GM12878 (cell line): ENCODE measurements around the gene ACSM5. TPM values are rescaled to one million over a fixed set of nuclear protein-coding genes. Genes with fewer than 3 reads are reported as not detected.
A peak's percentile ranks its signal among the peaks of the same experiment; 100 is the strongest.
"Not testable (repeated sequence)": the region's sequence is repeated elsewhere in the genome, so short reads cannot be mapped to it uniquely, and the experiment has no call there.

ENCODE experiments used
- ATAC-seq: fragments of 200-7000 bp; cut with Tn5 transposase; 3 replicates; pipeline ENCODE4 v1.9.1; 2020; ENCODE audit warnings: mild to moderate bottlenecking, moderate library complexity
- BruUV-seq: library from RNA; stranded (reverse); fragments of 400-500 nt; replicated peaks from 2 replicates; lab custom pipeline; 2021; lab: Mats Ljungman, UMichigan
- CTCF ChIA-PET: fragments of 300-600 bp; sonication (Branson Sonifier 250); formaldehyde crosslinking; extraction: SDS; loops from one replicate; lab custom pipeline; 2021; ENCODE audit warnings: inconsistent platforms; lab: Yijun Ruan, JAX
- POLR2A ChIA-PET: fragments of 350-600 bp; formaldehyde crosslinking; extraction: SDS; loops from one replicate; lab custom pipeline; 2021; ENCODE audit warnings: inconsistent platforms; lab: Charles Lee
- RAD21 ChIA-PET: fragments of 300-600 bp; sonication (Branson Sonifier 250); formaldehyde crosslinking; loops from one replicate; lab custom pipeline; 2023; ENCODE audit warnings: antibody characterized with exemption; ENCODE audit not compliant: unreplicated experiment; lab: Charles Lee
- SMC1A ChIA-PET: fragments of 300-600 bp; sonication (Branson Sonifier 250); formaldehyde crosslinking; loops from one replicate; lab custom pipeline; 2023; ENCODE audit not compliant: unreplicated experiment, uncharacterized antibody; lab: Charles Lee
- DNase-seq: peaks from one replicate; pipeline ENCODE4 v3.0.0-alpha.2; 2011; ENCODE audit warnings: low read depth, low spot score
- FAIRE-seq: peaks from 3 replicates; lab custom pipeline; 2011; peaks lifted over from hg19 to GRCh38; lab: Jason Lieb, UNC
- H2AFZ ChIP-seq: 2 replicates; pipeline ENCODE4 v1.6.0; 2011; ENCODE audit warnings: low read depth, low read length, control low read depth; ENCODE audit not compliant: control insufficient read depth
- H3K27ac ChIP-seq: 2 replicates; pipeline ENCODE4 v1.5.1; 2011; ENCODE audit warnings: control low read depth; ENCODE audit not compliant: control insufficient read depth, insufficient read depth
- H3K27me3 ChIP-seq, 2 experiments: replicated peaks in 1 of 2; 2 replicates each; pipeline versions ENCODE4 v1.6.0 to v1.6.1; 2011; ENCODE audit warnings: low read length in 1 of 2; ENCODE audit not compliant: control insufficient read depth in 2 of 2, insufficient read depth in 2 of 2
- H3K36me3 ChIP-seq, 2 experiments: 2 replicates each; pipeline ENCODE4 v1.5.1; 2011; ENCODE audit warnings: low read length in 1 of 2; ENCODE audit not compliant: control insufficient read depth in 2 of 2, insufficient read depth in 2 of 2
- H3K4me1 ChIP-seq: 2 replicates; pipeline ENCODE4 v1.6.1; 2011; ENCODE audit warnings: mild to moderate bottlenecking, low read length, moderate library complexity, mixed read lengths; ENCODE audit not compliant: control insufficient read depth, insufficient read depth
- H3K4me2 ChIP-seq: 2 replicates; pipeline ENCODE4 v1.6.0; 2011; ENCODE audit warnings: control low read depth; ENCODE audit not compliant: control insufficient read depth, insufficient read depth
- H3K4me3 ChIP-seq: fragments of 200-600 bp; sonication (generic); 2 replicates; pipeline ENCODE4 v1.5.1; 2016
- H3K79me2 ChIP-seq: 2 replicates; pipeline ENCODE4 v1.6.0; 2011; ENCODE audit warnings: low read length; ENCODE audit not compliant: control insufficient read depth, insufficient read depth
- H3K9ac ChIP-seq: 2 replicates; pipeline ENCODE4 v1.8.0; 2011; ENCODE audit warnings: low read length, control low read depth, mixed read lengths; ENCODE audit not compliant: control insufficient read depth, insufficient read depth
- H3K9me3 ChIP-seq: replicated peaks from 3 replicates; pipeline ENCODE4 v1.5.1; 2011; ENCODE audit warnings: mild to moderate bottlenecking, low read length; ENCODE audit not compliant: control insufficient read depth, insufficient read depth
- H4K20me1 ChIP-seq: 2 replicates; pipeline ENCODE4 v1.6.0; 2011; ENCODE audit not compliant: control insufficient read depth, insufficient read depth
- CREM ChIP-seq: IDR thresholded peaks from 2 replicates; pipeline ENCODE4 v1.6.1; 2014; ENCODE audit warnings: antibody characterized with exemption, low read depth
- ELK1 ChIP-seq: IDR thresholded peaks from 2 replicates; pipeline ENCODE4 v1.6.1; 2012; ENCODE audit warnings: low read depth, low read length, improper control_type of control experiment
- GABPA ChIP-seq: IDR thresholded peaks from 2 replicates; pipeline ENCODE4 v1.6.1; 2014; ENCODE audit warnings: antibody characterized with exemption, low read depth, mild to moderate bottlenecking, inconsistent platforms
- MEF2A ChIP-seq: IDR thresholded peaks from 2 replicates; pipeline ENCODE4 v1.6.1; 2011; ENCODE audit warnings: low read depth, mild to moderate bottlenecking, low read length, moderate library complexity; ENCODE audit not compliant: insufficient read depth
- PRDM15 ChIP-seq: fragments of 450-650 bp; formaldehyde crosslinking; IDR thresholded peaks from 2 replicates; pipeline ENCODE4 v1.4.0; 2020; ENCODE audit warnings: mild to moderate bottlenecking, moderate library complexity
- RELB ChIP-seq: fragments of 450-650 bp; IDR thresholded peaks from 2 replicates; pipeline ENCODE4 v1.6.1; 2017; ENCODE audit warnings: low read depth, mild to moderate bottlenecking, moderate library complexity
- ZZZ3 ChIP-seq: IDR thresholded peaks from 2 replicates; pipeline ENCODE4 v1.6.1; 2011; ENCODE audit warnings: low read depth; ENCODE audit not compliant: control insufficient read depth, insufficient read length
- WGBS: methylation state at CpG from one replicate; pipeline ENCODE4 v1.1.6; 2016; ENCODE audit warnings: low lambda C conversion rate; ENCODE audit not compliant: insufficient replicate concordance, insufficient coverage; ENCODE audit errors: missing lambda C conversion rate; 5-methylcytosine and 5-hydroxymethylcytosine counted together
- in situ Hi-C: fragments of 300-500 bp; cut with MboI; formaldehyde crosslinking; loops from 9 replicates; pipeline ENCODE4 v1.14.3; 2018; ENCODE audit warnings: mixed read lengths
- intact Hi-C: fragments of 100-400 bp; cut with micrococcal nuclease; formaldehyde crosslinking; loops from one replicate; pipeline ENCODE4 v1.14.2; 2022; ENCODE audit not compliant: unreplicated experiment
- polyA plus RNA-seq, 11 experiments: library from polyadenylated mRNA; depleted of rRNA in 4 of 11; unstranded in 6 of 11; stranded (reverse) in 5 of 11; fragments of >200 nt; fragmentation: Nextera tagmentation in 4 of 11; fragmentation: Illumina TruSeq in 1 of 11; extraction: Ambion mirVana in 4 of 11; extraction: Trizol in 1 of 11; gene quantifications; 1 replicate in 1 of 11; 2 replicates in 10 of 11; pipeline versions ENCODE4 v1.2.1 to v1.2.3, GENCODE V29; 2011 to 2016; ENCODE audit warnings: inconsistent platforms in 2 of 11, missing spikeins in 2 of 11, low read depth in 1 of 11
- total RNA-seq, 4 experiments: library from RNA; depleted of rRNA in 3 of 4; stranded (reverse); fragments of >200 nt in 3 of 4; fragmentation: Illumina TruSeq in 1 of 4; extraction: Trizol in 1 of 4; gene quantifications; 2 replicates each; pipeline versions ENCODE4 v1.2.1 to v1.2.3, GENCODE V29; 2013 to 2021

Gene ACSM5
- total and polyA plus RNA-seq, 10 of the 15 experiments (the other 5 are each of a cell fraction or from before 2014, with no cell fraction given), result 0.07 to 0.54 (median 0.26) TPM; not detected in 3

- TF ChIP-seq PRDM15 (CRISPR knock-in tag) (no peak), RELB (no peak), GABPA (no peak), ELK1 (no peak), MEF2A (no peak), ZZZ3 (no peak), CREM (no peak)
Measured at GRCh38 chr16:20430948-20431347, 21.6 kb downstream of the ACSM5 start (continued).

- intact Hi-C loops, H3K79me2 ChIP-seq, DNase-seq, H2AFZ ChIP-seq, SMC1A ChIA-PET, H3K4me3 ChIP-seq, H3K9ac ChIP-seq, RAD21 ChIA-PET, H3K9me3 ChIP-seq, H3K4me2 ChIP-seq, ATAC-seq, CTCF ChIA-PET, H3K27ac ChIP-seq, BruUV-seq, H3K36me3 ChIP-seq, H4K20me1 ChIP-seq, H3K27me3 ChIP-seq, in situ Hi-C loops, H3K4me1 ChIP-seq, POLR2A ChIA-PET: not testable (repeated sequence)
- WGBS, result 0% methylated on average over 1 of the region's 2 CpGs
- peak; percentile 31 for FAIRE-seq
Measured at GRCh38 chr16:20438950-20439349, 29.6 kb downstream of the ACSM5 start.

- SMC1A ChIA-PET, CTCF ChIA-PET, POLR2A ChIA-PET, FAIRE-seq, BruUV-seq, H3K4me3 ChIP-seq, H3K9ac ChIP-seq, H3K4me1 ChIP-seq, in situ Hi-C loops, H3K9me3 ChIP-seq, DNase-seq, H4K20me1 ChIP-seq, H3K79me2 ChIP-seq, RAD21 ChIA-PET, H2AFZ ChIP-seq, H3K27me3 ChIP-seq, ATAC-seq, H3K4me2 ChIP-seq, H3K36me3 ChIP-seq, H3K27ac ChIP-seq, intact Hi-C loops: not testable (repeated sequence)
- 67% methylated on average over 3 of the region's 3 CpGs for WGBS
Measured at GRCh38 chr16:20439820-20440231, 30.5 kb downstream of the ACSM5 start.
